Measurements from ENCODE around the gene LARGE2. TPM values are rescaled to one million over a fixed set of nuclear protein-coding genes. Genes with fewer than 3 reads are reported as not detected.

LARGE2 gene
- total and polyA plus RNA-seq, 4 experiments from 2014 or later: 3.1 to 8.6 (median 4.6) TPM

- CTCF ChIA-PET (ENCODE audit: partially characterized antibody): interaction anchor here (2.2 kb wide), 1 partner anchor 24 kb away, joined by 13 read pairs; no protein-coding TSS in a partner anchor
- Histone ChIP-seq H3K36me3 (ENCODE audit: insufficient read depth, low read length) (peaks cover 18% of the 10 kb centered on the region), H3K4me1 (ENCODE audit: insufficient read depth, low read length) (no peaks in the 10 kb centered on the region), H3K4me3 (ENCODE audit: low read length in 2 of 2) (no peak overlapping the region), H3K27ac (ENCODE audit: low read depth, low read length) (no peak overlapping the region), H3K9me3 (ENCODE audit: control insufficient read depth in 1 of 2, low read length in 2 of 2) (no peaks in the 10 kb centered on the region), H3K27me3 (ENCODE audit: insufficient read depth, low read length) (no peaks in the 10 kb centered on the region)
- peak overlapping the region in 1 of 7 donors; percentile 18 for H3K27ac Mint-ChIP-seq
- DNase-seq: no peak
- H3K4me3 Mint-ChIP-seq: no peak overlapping the region
- no peaks in the 10 kb centered on the region for H3K4me1 Mint-ChIP-seq
- POLR2A ChIA-PET (ENCODE audit: partially characterized antibody): no interaction called here
- intact Hi-C loops (cut with micrococcal nuclease): no loop called here
- H3K36me3 Mint-ChIP-seq: peaks cover 43 to 61% of the 10 kb centered on the region in 2 donors
- no peaks in the 10 kb centered on the region for H3K27me3 Mint-ChIP-seq
- peaks cover 0 to 3% (median 0%) of the 10 kb centered on the region in 8 donors for H3K9me3 Mint-ChIP-seq
These were observed 18.8 kb downstream of the LARGE2 start for GRCh38 chr11:45941285-45941684.

GRCh38 chr11:45942381-45942780, 19.9 kb downstream of the LARGE2 start:
- H3K36me3 ChIP-seq (ENCODE audit: insufficient read depth, low read length): peaks cover 14% of the 10 kb centered on the region
- POLR2A ChIA-PET (ENCODE audit: partially characterized antibody): no interaction called here
- intact Hi-C loops (cut with micrococcal nuclease): no loop called here

GRCh38 chr11:45945397-45945999, 23.0 kb downstream of the LARGE2 start:
- CTCF ChIA-PET (ENCODE audit: partially characterized antibody): interaction anchor here (1.2 kb wide), 1 partner anchor 20 kb away, joined by 6 read pairs; no protein-coding TSS in a partner anchor
- Mint-ChIP-seq H3K4me3 (no peak overlapping the region), H3K27me3 (no peaks in the 10 kb centered on the region), H3K9me3 (peaks cover 0 to 3% (median 0%) of the 10 kb centered on the region in 8 donors), H3K36me3 (peaks cover 64 to 76% of the 10 kb centered on the region in 2 donors), H3K27ac (peak overlapping the region in 4 of 7 donors; percentile 30 to 76 (median 56)), H3K4me1 (no peaks in the 10 kb centered on the region)
- intact Hi-C loops (cut with micrococcal nuclease): no loop called here
- Histone ChIP-seq H3K4me1 (ENCODE audit: insufficient read depth, low read length) (no peaks in the 10 kb centered on the region), H3K36me3 (ENCODE audit: insufficient read depth, low read length) (peaks cover 37% of the 10 kb centered on the region), H3K27me3 (ENCODE audit: insufficient read depth, low read length) (no peaks in the 10 kb centered on the region), H3K9me3 (ENCODE audit: control insufficient read depth in 1 of 2, low read length in 2 of 2) (no peaks in the 10 kb centered on the region), H3K27ac (ENCODE audit: low read depth, low read length) (no peak overlapping the region), H3K4me3 (ENCODE audit: low read length in 2 of 2) (no peak overlapping the region)
- POLR2A ChIA-PET (ENCODE audit: partially characterized antibody): no interaction called here
- no peak for DNase-seq

More at GRCh38 chr11:45942381-45942780, 19.9 kb downstream of the LARGE2 start:
- Histone ChIP-seq H3K27me3 (ENCODE audit: insufficient read depth, low read length) (no peaks in the 10 kb centered on the region), H3K4me1 (ENCODE audit: insufficient read depth, low read length) (no peaks in the 10 kb centered on the region), H3K27ac (ENCODE audit: low read depth, low read length) (no peak overlapping the region), H3K9me3 (ENCODE audit: control insufficient read depth in 1 of 2, low read length in 2 of 2) (no peaks in the 10 kb centered on the region), H3K4me3 (ENCODE audit: low read length in 2 of 2) (no peak overlapping the region)
- no peaks in the 10 kb centered on the region for H3K27me3 Mint-ChIP-seq
- H3K4me3 Mint-ChIP-seq: no peak overlapping the region
- H3K4me1 Mint-ChIP-seq: no peaks in the 10 kb centered on the region
- peaks cover 46 to 61% of the 10 kb centered on the region in 2 donors for H3K36me3 Mint-ChIP-seq
- peak overlapping the region in 2 of 7 donors; percentile 3 to 43 for H3K27ac Mint-ChIP-seq
- CTCF ChIA-PET (ENCODE audit: partially characterized antibody): interaction anchor here (2.2 kb wide), 1 partner anchor 23 kb away, joined by 13 read pairs; no protein-coding TSS in a partner anchor
- H3K9me3 Mint-ChIP-seq: peaks cover 0 to 3% (median 0%) of the 10 kb centered on the region in 8 donors
- DNase-seq: no peak

- POLR2A ChIA-PET (ENCODE audit: partially characterized antibody): no interaction called here
- no peaks in the 10 kb centered on the region for H3K27me3 ChIP-seq (ENCODE audit: insufficient read depth, low read length)
- intact Hi-C loops (cut with micrococcal nuclease): no loop called here
- no peak overlapping the region for H3K4me3 ChIP-seq (ENCODE audit: low read length in 2 of 2)
- no peak for DNase-seq
- no peak overlapping the region for H3K27ac Mint-ChIP-seq
- H3K4me1 ChIP-seq (ENCODE audit: insufficient read depth, low read length): no peaks in the 10 kb centered on the region
- H3K27me3 Mint-ChIP-seq: no peaks in the 10 kb centered on the region
- peaks cover 0 to 3% (median 0%) of the 10 kb centered on the region in 8 donors for H3K9me3 Mint-ChIP-seq
- CTCF ChIA-PET (ENCODE audit: partially characterized antibody): interaction anchor here (5.8 kb wide), 1 partner anchor 18 kb away, joined by 58 read pairs; no protein-coding TSS in a partner anchor
- H3K4me3 Mint-ChIP-seq: no peak overlapping the region
- no peak overlapping the region for H3K27ac ChIP-seq (ENCODE audit: low read depth, low read length)
- H3K9me3 ChIP-seq (ENCODE audit: control insufficient read depth in 1 of 2, low read length in 2 of 2): no peaks in the 10 kb centered on the region
- H3K4me1 Mint-ChIP-seq: no peaks in the 10 kb centered on the region
- peaks cover 39% of the 10 kb centered on the region for H3K36me3 ChIP-seq (ENCODE audit: insufficient read depth, low read length)
- H3K36me3 Mint-ChIP-seq: peaks cover 60 to 78% of the 10 kb centered on the region in 2 donors
These were observed 25.4 kb downstream of the LARGE2 start for GRCh38 chr11:45947885-45948284.

GRCh38 chr11:45948356-45948755, 25.9 kb downstream of the LARGE2 start:
- POLR2A ChIA-PET (ENCODE audit: partially characterized antibody): no interaction called here
- peak overlapping the region in 2 of 7 donors; percentile 26 to 59 for H3K27ac Mint-ChIP-seq
- H3K27me3 ChIP-seq (ENCODE audit: insufficient read depth, low read length): no peaks in the 10 kb centered on the region
- H3K27me3 Mint-ChIP-seq: no peaks in the 10 kb centered on the region
- no peak overlapping the region for H3K4me3 ChIP-seq (ENCODE audit: low read length in 2 of 2)
- CTCF ChIA-PET (ENCODE audit: partially characterized antibody): interaction anchor here (5.8 kb wide), 1 partner anchor 17 kb away, joined by 58 read pairs; no protein-coding TSS in a partner anchor
- peaks cover 65 to 81% of the 10 kb centered on the region in 2 donors for H3K36me3 Mint-ChIP-seq
- DNase-seq: no peak
- intact Hi-C loops (cut with micrococcal nuclease): no loop called here
- H3K36me3 ChIP-seq (ENCODE audit: insufficient read depth, low read length): peaks cover 43% of the 10 kb centered on the region
- H3K9me3 ChIP-seq (ENCODE audit: control insufficient read depth in 1 of 2, low read length in 2 of 2): no peaks in the 10 kb centered on the region
- no peaks in the 10 kb centered on the region for H3K4me1 ChIP-seq (ENCODE audit: insufficient read depth, low read length)
- no peak overlapping the region for H3K4me3 Mint-ChIP-seq
- H3K27ac ChIP-seq (ENCODE audit: low read depth, low read length): no peak overlapping the region
- peaks cover 0 to 3% (median 0%) of the 10 kb centered on the region in 8 donors for H3K9me3 Mint-ChIP-seq
- H3K4me1 Mint-ChIP-seq: no peaks in the 10 kb centered on the region

- H3K4me3 ChIP-seq (ENCODE audit: low read length in 2 of 2): no peak overlapping the region
- no peak for DNase-seq
- no peak overlapping the region for H3K4me3 Mint-ChIP-seq
- H3K4me1 Mint-ChIP-seq: no peaks in the 10 kb centered on the region
- H3K36me3 Mint-ChIP-seq: peaks cover 56 to 77% of the 10 kb centered on the region in 2 donors
- POLR2A ChIA-PET (ENCODE audit: partially characterized antibody): no interaction called here
- H3K27me3 Mint-ChIP-seq: no peaks in the 10 kb centered on the region
- no peaks in the 10 kb centered on the region for H3K9me3 Mint-ChIP-seq
- H3K27me3 ChIP-seq (ENCODE audit: insufficient read depth, low read length): no peaks in the 10 kb centered on the region
- no peaks in the 10 kb centered on the region for H3K9me3 ChIP-seq (ENCODE audit: control insufficient read depth in 1 of 2, low read length in 2 of 2)
- no peak overlapping the region for H3K27ac Mint-ChIP-seq
- intact Hi-C loops (cut with micrococcal nuclease): no loop called here
- H3K4me1 ChIP-seq (ENCODE audit: insufficient read depth, low read length): no peaks in the 10 kb centered on the region
- CTCF ChIA-PET (ENCODE audit: partially characterized antibody): interaction anchor here (5.8 kb wide), 1 partner anchor 16 kb away, joined by 58 read pairs; no protein-coding TSS in a partner anchor
- H3K27ac ChIP-seq (ENCODE audit: low read depth, low read length): no peak overlapping the region
- peaks cover 43% of the 10 kb centered on the region for H3K36me3 ChIP-seq (ENCODE audit: insufficient read depth, low read length)
These were observed 27.5 kb downstream of the LARGE2 start for GRCh38 chr11:45949992-45950407.

- Histone ChIP-seq H3K27me3 (ENCODE audit: insufficient read depth, low read length) (no peaks in the 10 kb centered on the region), H3K4me3 (ENCODE audit: low read length in 2 of 2) (no peak overlapping the region), H3K27ac (ENCODE audit: low read depth, low read length) (no peak overlapping the region), H3K4me1 (ENCODE audit: insufficient read depth, low read length) (no peaks in the 10 kb centered on the region), H3K36me3 (ENCODE audit: insufficient read depth, low read length) (peaks cover 6% of the 10 kb centered on the region), H3K9me3 (ENCODE audit: control insufficient read depth in 1 of 2, low read length in 2 of 2) (no peaks in the 10 kb centered on the region)
- no peak for DNase-seq
- peaks cover 0 to 2% (median 0%) of the 10 kb centered on the region in 8 donors for H3K9me3 Mint-ChIP-seq
- ChIA-PET POLR2A (ENCODE audit: partially characterized antibody) (no interaction called here), CTCF (ENCODE audit: partially characterized antibody) (no interaction called here)
- intact Hi-C loops (cut with micrococcal nuclease): loop anchor here (10.0 kb wide), 1 partner anchor 575 kb away; no protein-coding TSS in a partner anchor
- H3K4me1 Mint-ChIP-seq: peaks cover 0 to 5% (median 4%) of the 10 kb centered on the region in 4 donors
- no peak overlapping the region for H3K4me3 Mint-ChIP-seq
- peaks cover 37 to 39% of the 10 kb centered on the region in 2 donors for H3K36me3 Mint-ChIP-seq
- H3K27ac Mint-ChIP-seq: no peak overlapping the region
- H3K27me3 Mint-ChIP-seq: no peaks in the 10 kb centered on the region
These were observed 37.4 kb downstream of the LARGE2 start for GRCh38 chr11:45959851-45960250.

All from CD4-positive, alpha-beta memory T cell (primary cell).